ENCODE data around the gene PDLIM1.
"Not testable (repeated sequence)": the region's sequence is repeated elsewhere in the genome, so short reads cannot be mapped to it uniquely, and the experiment has no call there.

Gene PDLIM1

GRCh38 chr10:95208702-95209391, 82.0 kb downstream of the PDLIM1 start:
- DNase-seq (ENCODE audit: low read depth) = no peak

GRCh38 chr10:95202865-95203264, 87.9 kb downstream of the PDLIM1 start:
- not testable (repeated sequence) for DNase-seq (ENCODE audit: low read depth)

- DNase-seq (ENCODE audit: low read depth) = no peak
Measured at GRCh38 chr10:95201736-95202135, 89.1 kb downstream of the PDLIM1 start.

- DNase-seq (ENCODE audit: low read depth) = no peak
Measured at GRCh38 chr10:95196046-95196445, 94.8 kb downstream of the PDLIM1 start.

- DNase-seq (ENCODE audit: low read depth) = no peak
Measured at GRCh38 chr10:95193944-95194343, 96.9 kb downstream of the PDLIM1 start, which contains the start of gene ACSM6. Gene ACSM6, plus strand, starts transcription at chr10:95194238. Its CDS starts 248 bp downstream, at chr10:95194486.

GRCh38 chr10:95188593-95188992, 102.2 kb downstream of the PDLIM1 start:
- DNase-seq (ENCODE audit: low read depth) = no peak

- no peak for DNase-seq (ENCODE audit: low read depth)
Measured at GRCh38 chr10:95187617-95188016, 103.2 kb downstream of the PDLIM1 start.
